NCI-H2107 treated with DMSO at 0.1 percent for 48 hours (cell line): ENCODE data around the gene LIN7B.
"Not testable (repeated sequence)": the region's sequence is repeated elsewhere in the genome, so short reads cannot be mapped to it uniquely, and the experiment has no call there.

ENCODE experiments used
- DNase-seq: peaks from one replicate; lab custom pipeline; 2025; ENCODE audit not compliant: unreplicated experiment; lab: John Stamatoyannopoulos, UW

LIN7B gene

GRCh38 chr19:49118565-49119410, 4.6 kb downstream of the LIN7B start, which contains the start of gene C19orf73:
Gene C19orf73 (minus strand): TSS chr19:49119143. CDS start chr19:49119022, 121 bp downstream.
- DNase-seq, result peak; percentile 63

- DNase-seq, result no peak
Measured at GRCh38 chr19:49119411-49120324, 5.5 kb downstream of the LIN7B start, which contains the start of gene PPFIA3. Gene PPFIA3 (plus strand): TSS chr19:49119544. CDS start chr19:49127874, 8,330 bp downstream.

GRCh38 chr19:49120325-49120683, 6.1 kb downstream of the LIN7B start:
- DNase-seq, result no peak

- no peak for DNase-seq
Measured at GRCh38 chr19:49120868-49121267, 6.7 kb downstream of the LIN7B start.

- not testable (repeated sequence) for DNase-seq
Measured at GRCh38 chr19:49121841-49122240, 7.7 kb downstream of the LIN7B start.

- not testable (repeated sequence) for DNase-seq
Measured at GRCh38 chr19:49123285-49123684, 9.1 kb downstream of the LIN7B start.

GRCh38 chr19:49125025-49125731, 11.0 kb downstream of the LIN7B start:
- no peak for DNase-seq

- no peak for DNase-seq
Measured at GRCh38 chr19:49126575-49126974, 12.4 kb downstream of the LIN7B start.

- DNase-seq, result not testable (repeated sequence)
Measured at GRCh38 chr19:49127225-49127624, 13.1 kb downstream of the LIN7B start.

- DNase-seq, result peak; percentile 67
Measured at GRCh38 chr19:49127674-49128544, 13.7 kb downstream of the LIN7B start.

GRCh38 chr19:49128545-49129237, 14.5 kb downstream of the LIN7B start:
- no peak for DNase-seq

- no peak for DNase-seq
Measured at GRCh38 chr19:49129238-49129583, 15.0 kb downstream of the LIN7B start.

- no peak for DNase-seq
Measured at GRCh38 chr19:49130325-49130724, 16.2 kb downstream of the LIN7B start.

- no peak for DNase-seq
Measured at GRCh38 chr19:49132974-49133609, 18.9 kb downstream of the LIN7B start.

- no peak for DNase-seq
Measured at GRCh38 chr19:49133621-49134454, 19.7 kb downstream of the LIN7B start.

- DNase-seq, result no peak
Measured at GRCh38 chr19:49135686-49136085, 21.5 kb downstream of the LIN7B start.

GRCh38 chr19:49136771-49137171, 22.6 kb downstream of the LIN7B start:
- DNase-seq, result no peak

GRCh38 chr19:49140951-49141350, 26.8 kb downstream of the LIN7B start:
- DNase-seq, result no peak
